Endothelial cell of umbilical vein (primary cell): ENCODE results near the gene PCTP.

ENCODE experiments used
- CTCF ChIP-seq, 2 donors: IDR thresholded peaks; 1 replicate in 1 of 2; 2 replicates in 1 of 2; pipeline ENCODE4 v1.5.1; 2011; ENCODE audit warnings: low read length in 2 of 2, mild to moderate bottlenecking in 2 of 2, moderate library complexity in 2 of 2, control low read depth in 1 of 2, inconsistent platforms in 1 of 2, low read depth in 1 of 2; ENCODE audit not compliant: insufficient read depth in 1 of 2; ENCODE audit errors: extremely low read depth in 1 of 2
- EZH2 ChIP-seq: IDR thresholded peaks from 2 replicates; pipeline ENCODE4 v1.6.1; 2012; ENCODE audit warnings: borderline replicate concordance, low read depth, mild to moderate bottlenecking, moderate library complexity, low read length, inconsistent platforms; ENCODE audit not compliant: severe bottlenecking
- MYC ChIP-seq: IDR thresholded peaks from one replicate; pipeline ENCODE4 v1.6.1; 2011; ENCODE audit warnings: mild to moderate bottlenecking, low read depth, low read length
- POLR2A ChIP-seq: IDR thresholded peaks from 2 replicates; pipeline ENCODE4 v1.6.1; 2012; ENCODE audit warnings: low read depth, mild to moderate bottlenecking, control low read depth, low read length
- POLR2AphosphoS5 ChIP-seq: IDR thresholded peaks from 2 replicates; pipeline ENCODE4 v1.6.1; 2012; ENCODE audit warnings: low read depth, mild to moderate bottlenecking, control low read depth, low read length, moderate library complexity; ENCODE audit not compliant: insufficient read depth

- no peak for TF ChIP-seq POLR2A
- TF ChIP-seq CTCF (IDR thresholded peaks at IDR 0.05; ENCODE audit: extremely low read depth in 1 of 2, insufficient read depth in 1 of 2, low read depth in 1 of 2, low read length in 2 of 2), result no peak
- TF ChIP-seq POLR2AphosphoS5, result no peak
- TF ChIP-seq EZH2, result no peak
- no peak for TF ChIP-seq MYC
Measured at GRCh38 chr17:55806745-55807495, 56.1 kb downstream of the PCTP start.
